H9 (cell line): ENCODE measurements around the gene ABLIM1. TPM values are rescaled to one million over a fixed set of nuclear protein-coding genes. Genes with fewer than 3 reads are reported as not detected.

Source experiments
- DNase-seq: peaks from one replicate; pipeline ENCODE4 v3.0.0-alpha.2; 2017
- H2AFZ ChIP-seq: one replicate; pipeline ENCODE4 v1.6.1; 2013; ENCODE audit warnings: mild to moderate bottlenecking, low read length, control low read depth, moderate library complexity
- H2AK5ac ChIP-seq: 2 replicates; pipeline ENCODE4 v1.6.1; 2013; ENCODE audit warnings: low read length, control low read depth, mixed read lengths; ENCODE audit not compliant: insufficient read length
- H2BK120ac ChIP-seq: one replicate; pipeline ENCODE4 v1.6.1; 2013; ENCODE audit warnings: low read depth, mild to moderate bottlenecking, low read length, control low read depth, inconsistent platforms; ENCODE audit not compliant: poor library complexity, severe bottlenecking
- H2BK12ac ChIP-seq: 2 replicates; pipeline ENCODE4 v1.6.1; 2013; ENCODE audit warnings: low read length, control low read depth, mixed read lengths, low read depth; ENCODE audit not compliant: insufficient read length
- H2BK15ac ChIP-seq: 2 replicates; pipeline ENCODE4 v1.6.1; 2013; ENCODE audit warnings: low read depth, low read length, control low read depth
- H2BK20ac ChIP-seq: one replicate; pipeline ENCODE4 v1.6.1; 2013; ENCODE audit warnings: low read depth, mild to moderate bottlenecking, low read length, control low read depth, inconsistent platforms; ENCODE audit not compliant: poor library complexity, severe bottlenecking
- H2BK5ac ChIP-seq: 2 replicates; pipeline ENCODE4 v1.6.1; 2013; ENCODE audit warnings: low read length, control low read depth, mixed read lengths; ENCODE audit not compliant: insufficient read length
- H3K14ac ChIP-seq: 2 replicates; pipeline ENCODE4 v1.6.1; 2013; ENCODE audit warnings: low read length, control low read depth; ENCODE audit not compliant: insufficient read depth
- H3K18ac ChIP-seq: 2 replicates; pipeline ENCODE4 v1.6.1; 2013; ENCODE audit warnings: low read depth, mild to moderate bottlenecking, mixed read lengths, low read length, control low read depth; ENCODE audit not compliant: insufficient read length
- H3K23ac ChIP-seq: 2 replicates; pipeline ENCODE4 v1.6.1; 2013; ENCODE audit warnings: low read length, control low read depth, mixed read lengths, low read depth; ENCODE audit not compliant: insufficient read length
- H3K23me2 ChIP-seq: 2 replicates; pipeline ENCODE4 v1.6.1; 2013; ENCODE audit warnings: low read depth, mild to moderate bottlenecking, mixed read lengths, low read length, control low read depth; ENCODE audit not compliant: insufficient read length, poor library complexity, severe bottlenecking
- H3K27ac ChIP-seq: 2 replicates; pipeline ENCODE4 v1.5.1; 2013; ENCODE audit warnings: low read length, control low read depth, mixed read lengths, low read depth; ENCODE audit not compliant: insufficient read length
- H3K27me3 ChIP-seq: 2 replicates; pipeline ENCODE4 v1.6.1; 2013; ENCODE audit warnings: low read length, control low read depth, inconsistent platforms; ENCODE audit not compliant: insufficient read depth
- H3K4ac ChIP-seq: 2 replicates; pipeline ENCODE4 v1.6.1; 2013; ENCODE audit warnings: low read depth, mild to moderate bottlenecking, control low read depth, inconsistent platforms, low read length, moderate library complexity
- H3K4me1 ChIP-seq: 2 replicates; pipeline ENCODE4 v1.6.1; 2013; ENCODE audit warnings: low read length, control low read depth, inconsistent platforms; ENCODE audit not compliant: insufficient read depth
- H3K4me2 ChIP-seq: 2 replicates; pipeline ENCODE4 v1.6.1; 2013; ENCODE audit warnings: low read length, control low read depth, mixed read lengths; ENCODE audit not compliant: insufficient read length, insufficient read depth
- H3K56ac ChIP-seq: 2 replicates; pipeline ENCODE4 v1.6.1; 2013; ENCODE audit warnings: low read depth, mild to moderate bottlenecking, mixed read lengths, low read length, control low read depth; ENCODE audit not compliant: insufficient read length
- H3K79me1 ChIP-seq: 2 replicates; pipeline ENCODE4 v1.6.1; 2013; ENCODE audit warnings: low read depth, mild to moderate bottlenecking, moderate library complexity, low read length, control low read depth, inconsistent platforms; ENCODE audit not compliant: insufficient read depth, poor library complexity, severe bottlenecking
- H3K79me2 ChIP-seq: 2 replicates; pipeline ENCODE4 v1.6.1; 2013; ENCODE audit warnings: low read length, control low read depth, inconsistent platforms; ENCODE audit not compliant: insufficient read depth
- H3K9ac ChIP-seq: 2 replicates; pipeline ENCODE4 v1.6.1; 2013; ENCODE audit warnings: low read length, control low read depth, mixed read lengths; ENCODE audit not compliant: insufficient read length; ENCODE audit errors: extremely low read depth
- H3K9me3 ChIP-seq: one replicate; pipeline ENCODE4 v1.6.1; 2013; ENCODE audit warnings: low read depth, low read length, inconsistent platforms; ENCODE audit not compliant: control insufficient read depth
- H3T11ph ChIP-seq: one replicate; pipeline ENCODE4 v1.6.1; 2013; ENCODE audit warnings: mild to moderate bottlenecking, low read length, control low read depth, inconsistent platforms
- H4K20me1 ChIP-seq: one replicate; pipeline ENCODE4 v1.6.1; 2013; ENCODE audit not compliant: control insufficient read depth, insufficient read length, insufficient read depth
- H4K5ac ChIP-seq: 2 replicates; pipeline ENCODE4 v1.6.1; 2013; ENCODE audit warnings: low read depth, mild to moderate bottlenecking, mixed read lengths, low read length, control low read depth; ENCODE audit not compliant: insufficient read length
- H4K8ac ChIP-seq: replicated peaks from 2 replicates; pipeline ENCODE4 v1.6.1; 2013; ENCODE audit warnings: low read length, control low read depth, mixed read lengths, low read depth; ENCODE audit not compliant: insufficient read length
- H4K91ac ChIP-seq: 2 replicates; pipeline ENCODE4 v1.6.1; 2013; ENCODE audit warnings: low read depth, mild to moderate bottlenecking, moderate library complexity, mixed read lengths, low read length, control low read depth; ENCODE audit not compliant: insufficient read length
- H3K27ac Mint-ChIP-seq, 3 experiments: 2 replicates in 2 of 3; 3 replicates in 1 of 3; pipeline ENCODE4 v1.8.0; 2020 to 2021; ENCODE audit warnings: mixed read lengths in 3 of 3, mild to moderate bottlenecking in 1 of 3, moderate library complexity in 1 of 3
- H3K27me3 Mint-ChIP-seq: 2 replicates; pipeline ENCODE4 v1.8.0; 2021; ENCODE audit warnings: low read depth, mild to moderate bottlenecking, moderate library complexity, mixed read lengths
- H3K36me3 Mint-ChIP-seq, 3 experiments: 2 replicates in 2 of 3; 3 replicates in 1 of 3; pipeline ENCODE4 v1.8.0; 2020 to 2021; ENCODE audit warnings: low read depth in 3 of 3, mixed read lengths in 3 of 3; ENCODE audit not compliant: insufficient read depth in 1 of 3
- H3K4me1 Mint-ChIP-seq, 2 experiments: 2 replicates each; pipeline ENCODE4 v1.8.0; 2020; ENCODE audit warnings: mixed read lengths in 2 of 2
- H3K4me3 Mint-ChIP-seq, 2 experiments: 2 replicates in 1 of 2; 3 replicates in 1 of 2; pipeline ENCODE4 v1.8.0; 2020 to 2021; ENCODE audit warnings: mild to moderate bottlenecking in 2 of 2, mixed read lengths in 2 of 2, moderate library complexity in 1 of 2
- H3K9me3 Mint-ChIP-seq, 2 experiments: 2 replicates in 1 of 2; 3 replicates in 1 of 2; pipeline ENCODE4 v1.8.0; 2020; ENCODE audit warnings: mild to moderate bottlenecking in 2 of 2, mixed read lengths in 2 of 2, moderate library complexity in 1 of 2
- CTCF ChIP-seq: fragments of 200-600 bp; sonication (generic); conservative IDR thresholded peaks from 3 replicates; pipeline ENCODE4 v1.8.0; 2021; ENCODE audit warnings: antibody characterized with exemption, mild to moderate bottlenecking
- WGBS: extraction: QIAGEN DNeasy Blood & Tissue Kit; methylation state at CpG from one replicate; pipeline ENCODE4 v1.1.7; 2013; ENCODE audit warnings: missing lambda C conversion rate, low lambda C conversion rate, mixed read lengths; ENCODE audit not compliant: insufficient read length; ENCODE audit errors: extremely low coverage; 5-methylcytosine and 5-hydroxymethylcytosine counted together
- total RNA-seq: library from RNA; stranded (reverse); gene quantifications from 2 replicates; pipeline ENCODE4 v1.2.1, GENCODE V29; 2021

ABLIM1 gene
- total RNA-seq, 1 experiment from 2014 or later: 32.1 TPM

GRCh38 chr10:114472877-114473253 is 185.2 kb downstream of the ABLIM1 start:
- H3K23ac ChIP-seq: no peak overlapping the region
- no peaks in the 10 kb centered on the region for H3K23me2 ChIP-seq
- H3K4ac ChIP-seq: no peak overlapping the region
- no peaks in the 10 kb centered on the region for H4K20me1 ChIP-seq
- H2BK5ac ChIP-seq: no peak overlapping the region
- no peak overlapping the region for H2BK120ac ChIP-seq
- H2AFZ ChIP-seq: no peak overlapping the region
- no peaks in the 10 kb centered on the region for H3K79me1 ChIP-seq
- H3K27ac ChIP-seq: no peak overlapping the region
- no peak overlapping the region for H2BK20ac ChIP-seq
- Mint-ChIP-seq H3K4me3 (no peak overlapping the region), H3K9me3 (no peaks in the 10 kb centered on the region), H3K27me3 (no peaks in the 10 kb centered on the region), H3K4me1 (peaks cover 15 to 16% of the 10 kb centered on the region in 2 experiments), H3K36me3 (no peaks in the 10 kb centered on the region; a peak in 2 of 7 replicates), H3K27ac (peak overlapping the region in 2 of 3 experiments; percentile 78 to 87; a peak in 4 of 7 replicates)
- H3K9me3 ChIP-seq: no peaks in the 10 kb centered on the region
- no peak overlapping the region for H3K18ac ChIP-seq
- H3K9ac ChIP-seq: no peak overlapping the region
- no peak overlapping the region for H3K56ac ChIP-seq
- H4K8ac ChIP-seq: no peak overlapping the region
- H3K4me1 ChIP-seq: peaks cover 6% of the 10 kb centered on the region; the same call in 1 of the 2 replicates
- H3K79me2 ChIP-seq: no peaks in the 10 kb centered on the region
- no peaks in the 10 kb centered on the region for H3K27me3 ChIP-seq
- H2BK15ac ChIP-seq: no peak overlapping the region
- H3K4me2 ChIP-seq: no peak overlapping the region
- H3T11ph ChIP-seq: no peak overlapping the region
- H3K14ac ChIP-seq: no peak overlapping the region
- no CpG with 5 or more reads among the region's 4 CpGs for WGBS
- no peak overlapping the region for H2BK12ac ChIP-seq
- DNase-seq: no peak
- no peak overlapping the region for H4K5ac ChIP-seq
- no peak overlapping the region for H2AK5ac ChIP-seq
- no peak overlapping the region for H4K91ac ChIP-seq
- no peak for TF ChIP-seq CTCF
